ENCODE measurements around the gene FGF11. TPM values are rescaled to one million over a fixed set of nuclear protein-coding genes. Genes with fewer than 3 reads are reported as not detected.

The FGF11 gene
- total and polyA plus RNA-seq, 5 donors from 2014 or later = 0.07 to 3.3 (median 0.22) TPM; not detected in 1

- peaks cover 32% of the 10 kb centered on the region for H3K4me1 ChIP-seq (ENCODE audit: control insufficient read depth, insufficient read depth, low read length, poor library complexity, severe bottlenecking)
- peak overlapping the region in 2 of 3 donors; percentile 57 to 60 for H3K27ac Mint-ChIP-seq
- H3K4me3 Mint-ChIP-seq = peak overlapping the region; percentile 17 to 97 (median 94)
- ATAC-seq (ENCODE audit: low read depth in 2 of 2) = no peak
- no peak overlapping the region for H3K4me3 ChIP-seq (ENCODE audit: low read depth, low read length)
- no peaks in the 10 kb centered on the region for H3K36me3 ChIP-seq (ENCODE audit: control insufficient read depth, insufficient read depth, low read length)
- peaks cover 4% of the 10 kb centered on the region for H3K27me3 Mint-ChIP-seq
- DNase-seq = no peak
- no peaks in the 10 kb centered on the region for H3K9me3 ChIP-seq (ENCODE audit: control insufficient read depth in 2 of 2, low read length in 2 of 2)
- peaks cover 5% of the 10 kb centered on the region for H3K36me3 Mint-ChIP-seq
- no peaks in the 10 kb centered on the region for H3K27me3 ChIP-seq (ENCODE audit: control insufficient read depth, insufficient read depth, low read length)
- no peaks in the 10 kb centered on the region for H3K9me3 Mint-ChIP-seq
- H3K4me1 Mint-ChIP-seq = peaks cover 6 to 73% (median 42%) of the 10 kb centered on the region in 4 donors
- no peak overlapping the region for H3K27ac ChIP-seq (ENCODE audit: insufficient read depth, low read length, poor library complexity, severe bottlenecking)
Measured at GRCh38 chr17:7476494-7476893, 37.2 kb downstream of the FGF11 start.

GRCh38 chr17:7476951-7477350, 37.6 kb downstream of the FGF11 start:
- Histone ChIP-seq H3K4me3 (ENCODE audit: low read depth, low read length) (no peak overlapping the region), H3K36me3 (ENCODE audit: control insufficient read depth, insufficient read depth, low read length) (no peaks in the 10 kb centered on the region), H3K27me3 (ENCODE audit: control insufficient read depth, insufficient read depth, low read length) (no peaks in the 10 kb centered on the region), H3K9me3 (ENCODE audit: control insufficient read depth in 2 of 2, low read length in 2 of 2) (no peaks in the 10 kb centered on the region), H3K27ac (ENCODE audit: insufficient read depth, low read length, poor library complexity, severe bottlenecking) (peak overlapping the region; percentile 98), H3K4me1 (ENCODE audit: control insufficient read depth, insufficient read depth, low read length, poor library complexity, severe bottlenecking) (peaks cover 35% of the 10 kb centered on the region)
- Mint-ChIP-seq H3K27ac (peak overlapping the region; percentile 32 to 97 (median 86)), H3K36me3 (peaks cover 5% of the 10 kb centered on the region), H3K4me1 (peaks cover 6 to 73% (median 41%) of the 10 kb centered on the region in 4 donors), H3K27me3 (peaks cover under 1% of the 10 kb centered on the region), H3K9me3 (no peaks in the 10 kb centered on the region), H3K4me3 (peak overlapping the region; percentile 17 to 97 (median 94))
- no peak for DNase-seq
- no peak for ATAC-seq (ENCODE audit: low read depth in 2 of 2)

GRCh38 chr17:7477392-7478275, 38.3 kb downstream of the FGF11 start:
- no peak for DNase-seq
- peak overlapping the region; percentile 93 to 97 (median 96) for H3K4me3 Mint-ChIP-seq
- Histone ChIP-seq H3K9me3 (ENCODE audit: control insufficient read depth in 2 of 2, low read length in 2 of 2) (no peaks in the 10 kb centered on the region), H3K27me3 (ENCODE audit: control insufficient read depth, insufficient read depth, low read length) (no peaks in the 10 kb centered on the region), H3K4me1 (ENCODE audit: control insufficient read depth, insufficient read depth, low read length, poor library complexity, severe bottlenecking) (peaks cover 37% of the 10 kb centered on the region), H3K4me3 (ENCODE audit: low read depth, low read length) (peak overlapping the region; percentile 90), H3K27ac (ENCODE audit: insufficient read depth, low read length, poor library complexity, severe bottlenecking) (peak overlapping the region; percentile 98), H3K36me3 (ENCODE audit: control insufficient read depth, insufficient read depth, low read length) (no peaks in the 10 kb centered on the region)
- H3K27me3 Mint-ChIP-seq = no peaks in the 10 kb centered on the region
- H3K9me3 Mint-ChIP-seq = no peaks in the 10 kb centered on the region
- peaks cover 5% of the 10 kb centered on the region for H3K36me3 Mint-ChIP-seq
- H3K4me1 Mint-ChIP-seq = peaks cover 6 to 73% (median 45%) of the 10 kb centered on the region in 4 donors
- peak overlapping the region; percentile 32 to 97 (median 86) for H3K27ac Mint-ChIP-seq
- ATAC-seq (ENCODE audit: low read depth in 2 of 2) = no peak

GRCh38 chr17:7478276-7479212, 39.2 kb downstream of the FGF11 start:
- H3K9me3 ChIP-seq (ENCODE audit: control insufficient read depth in 2 of 2, low read length in 2 of 2) = no peaks in the 10 kb centered on the region
- peak overlapping the region; percentile 86 to 98 (median 97) for H3K27ac Mint-ChIP-seq
- H3K4me3 Mint-ChIP-seq = peak overlapping the region; percentile 93 to 97 (median 96)
- H3K4me3 ChIP-seq (ENCODE audit: low read depth, low read length) = peak overlapping the region; percentile 90
- ATAC-seq (ENCODE audit: low read depth in 2 of 2) (peak; percentile 33 to 34), DNase-seq (peak; percentile 71 to 78 (median 76))
- H3K36me3 ChIP-seq (ENCODE audit: control insufficient read depth, insufficient read depth, low read length) = no peaks in the 10 kb centered on the region
- H3K27me3 ChIP-seq (ENCODE audit: control insufficient read depth, insufficient read depth, low read length) = no peaks in the 10 kb centered on the region
- peaks cover 2% of the 10 kb centered on the region for H3K27me3 Mint-ChIP-seq
- H3K4me1 ChIP-seq (ENCODE audit: control insufficient read depth, insufficient read depth, low read length, poor library complexity, severe bottlenecking) = peaks cover 44% of the 10 kb centered on the region
- H3K36me3 Mint-ChIP-seq = peaks cover 5% of the 10 kb centered on the region
- peaks cover 6 to 79% (median 52%) of the 10 kb centered on the region in 4 donors for H3K4me1 Mint-ChIP-seq
- H3K9me3 Mint-ChIP-seq = no peaks in the 10 kb centered on the region
- H3K27ac ChIP-seq (ENCODE audit: insufficient read depth, low read length, poor library complexity, severe bottlenecking) = peak overlapping the region; percentile 98

- DNase-seq (peak; percentile 66 to 75 (median 73)), ATAC-seq (ENCODE audit: low read depth in 2 of 2) (peak; percentile 4 to 5)
- peaks cover 10% of the 10 kb centered on the region for H3K27me3 Mint-ChIP-seq
- H3K27me3 ChIP-seq (ENCODE audit: control insufficient read depth, insufficient read depth, low read length) = no peaks in the 10 kb centered on the region
- H3K4me1 Mint-ChIP-seq = peaks cover 6 to 75% (median 55%) of the 10 kb centered on the region in 4 donors
- peak within 1 kb of the TSS; percentile 98 for H3K27ac ChIP-seq (ENCODE audit: insufficient read depth, low read length, poor library complexity, severe bottlenecking)
- H3K4me3 ChIP-seq (ENCODE audit: low read depth, low read length) = peak within 1 kb of the TSS; percentile 90
- no peaks in the 10 kb centered on the region for H3K36me3 ChIP-seq (ENCODE audit: control insufficient read depth, insufficient read depth, low read length)
- H3K4me1 ChIP-seq (ENCODE audit: control insufficient read depth, insufficient read depth, low read length, poor library complexity, severe bottlenecking) = peaks cover 44% of the 10 kb centered on the region
- peak within 1 kb of the TSS; percentile 95 to 98 (median 96) for H3K4me3 Mint-ChIP-seq
- H3K36me3 Mint-ChIP-seq = peaks cover 5% of the 10 kb centered on the region
- no peaks in the 10 kb centered on the region for H3K9me3 Mint-ChIP-seq
- H3K27ac Mint-ChIP-seq = peak within 1 kb of the TSS; percentile 97 to 98 (median 98)
- H3K9me3 ChIP-seq (ENCODE audit: control insufficient read depth in 2 of 2, low read length in 2 of 2) = no peaks in the 10 kb centered on the region
Measured at GRCh38 chr17:7479213-7480088, 40.1 kb downstream of the FGF11 start, which contains the start of gene ZBTB4. Gene ZBTB4, minus strand, starts transcription at chr17:7479631. Its CDS starts 12,830 bp downstream, at chr17:7466801.

- peak overlapping the region; percentile 98 for H3K27ac ChIP-seq (ENCODE audit: insufficient read depth, low read length, poor library complexity, severe bottlenecking)
- H3K4me1 Mint-ChIP-seq = peaks cover 9 to 78% (median 58%) of the 10 kb centered on the region in 4 donors
- peaks cover 0 to 1% (median 0%) of the 10 kb centered on the region in 7 donors for H3K9me3 Mint-ChIP-seq
- DNase-seq = no peak
- peak overlapping the region; percentile 73 for H3K4me3 ChIP-seq (ENCODE audit: low read depth, low read length)
- no peak for ATAC-seq (ENCODE audit: low read depth in 2 of 2)
- peaks cover 5% of the 10 kb centered on the region for H3K36me3 Mint-ChIP-seq
- H3K27me3 ChIP-seq (ENCODE audit: control insufficient read depth, insufficient read depth, low read length) = no peaks in the 10 kb centered on the region
- H3K4me3 Mint-ChIP-seq = peak overlapping the region; percentile 89 to 98 (median 94)
- H3K27ac Mint-ChIP-seq = peak overlapping the region; percentile 97 to 98 (median 97)
- peaks cover 10% of the 10 kb centered on the region for H3K27me3 Mint-ChIP-seq
- H3K9me3 ChIP-seq (ENCODE audit: control insufficient read depth in 2 of 2, low read length in 2 of 2) = no peaks in the 10 kb centered on the region
- peaks cover 46% of the 10 kb centered on the region for H3K4me1 ChIP-seq (ENCODE audit: control insufficient read depth, insufficient read depth, low read length, poor library complexity, severe bottlenecking)
- H3K36me3 ChIP-seq (ENCODE audit: control insufficient read depth, insufficient read depth, low read length) = no peaks in the 10 kb centered on the region
Measured at GRCh38 chr17:7480089-7480384, 40.7 kb downstream of the FGF11 start.
